H9 (cell line): Measurements from ENCODE around the gene ZNF474. TPM values are rescaled to one million over a fixed set of nuclear protein-coding genes. Genes with fewer than 3 reads are reported as not detected.
"Not testable (repeated sequence)": the region's sequence is repeated elsewhere in the genome, so short reads cannot be mapped to it uniquely, and the experiment has no call there.

ENCODE experiments used
- DNase-seq: peaks from one replicate; pipeline ENCODE4 v3.0.0-alpha.2; 2017
- H2AFZ ChIP-seq: one replicate; pipeline ENCODE4 v1.6.1; 2013; ENCODE audit warnings: mild to moderate bottlenecking, low read length, control low read depth, moderate library complexity
- H2AK5ac ChIP-seq: 2 replicates; pipeline ENCODE4 v1.6.1; 2013; ENCODE audit warnings: low read length, control low read depth, mixed read lengths; ENCODE audit not compliant: insufficient read length
- H2BK120ac ChIP-seq: one replicate; pipeline ENCODE4 v1.6.1; 2013; ENCODE audit warnings: low read depth, mild to moderate bottlenecking, low read length, control low read depth, inconsistent platforms; ENCODE audit not compliant: poor library complexity, severe bottlenecking
- H2BK12ac ChIP-seq: 2 replicates; pipeline ENCODE4 v1.6.1; 2013; ENCODE audit warnings: low read length, control low read depth, mixed read lengths, low read depth; ENCODE audit not compliant: insufficient read length
- H2BK15ac ChIP-seq: 2 replicates; pipeline ENCODE4 v1.6.1; 2013; ENCODE audit warnings: low read depth, low read length, control low read depth
- H2BK20ac ChIP-seq: one replicate; pipeline ENCODE4 v1.6.1; 2013; ENCODE audit warnings: low read depth, mild to moderate bottlenecking, low read length, control low read depth, inconsistent platforms; ENCODE audit not compliant: poor library complexity, severe bottlenecking
- H2BK5ac ChIP-seq: 2 replicates; pipeline ENCODE4 v1.6.1; 2013; ENCODE audit warnings: low read length, control low read depth, mixed read lengths; ENCODE audit not compliant: insufficient read length
- H3K14ac ChIP-seq: 2 replicates; pipeline ENCODE4 v1.6.1; 2013; ENCODE audit warnings: low read length, control low read depth; ENCODE audit not compliant: insufficient read depth
- H3K18ac ChIP-seq: 2 replicates; pipeline ENCODE4 v1.6.1; 2013; ENCODE audit warnings: low read depth, mild to moderate bottlenecking, mixed read lengths, low read length, control low read depth; ENCODE audit not compliant: insufficient read length
- H3K23ac ChIP-seq: 2 replicates; pipeline ENCODE4 v1.6.1; 2013; ENCODE audit warnings: low read length, control low read depth, mixed read lengths, low read depth; ENCODE audit not compliant: insufficient read length
- H3K23me2 ChIP-seq: 2 replicates; pipeline ENCODE4 v1.6.1; 2013; ENCODE audit warnings: low read depth, mild to moderate bottlenecking, mixed read lengths, low read length, control low read depth; ENCODE audit not compliant: insufficient read length, poor library complexity, severe bottlenecking
- H3K27ac ChIP-seq: 2 replicates; pipeline ENCODE4 v1.5.1; 2013; ENCODE audit warnings: low read length, control low read depth, mixed read lengths, low read depth; ENCODE audit not compliant: insufficient read length
- H3K27me3 ChIP-seq: 2 replicates; pipeline ENCODE4 v1.6.1; 2013; ENCODE audit warnings: low read length, control low read depth, inconsistent platforms; ENCODE audit not compliant: insufficient read depth
- H3K4ac ChIP-seq: 2 replicates; pipeline ENCODE4 v1.6.1; 2013; ENCODE audit warnings: low read depth, mild to moderate bottlenecking, control low read depth, inconsistent platforms, low read length, moderate library complexity
- H3K4me1 ChIP-seq: 2 replicates; pipeline ENCODE4 v1.6.1; 2013; ENCODE audit warnings: low read length, control low read depth, inconsistent platforms; ENCODE audit not compliant: insufficient read depth
- H3K4me2 ChIP-seq: 2 replicates; pipeline ENCODE4 v1.6.1; 2013; ENCODE audit warnings: low read length, control low read depth, mixed read lengths; ENCODE audit not compliant: insufficient read length, insufficient read depth
- H3K56ac ChIP-seq: 2 replicates; pipeline ENCODE4 v1.6.1; 2013; ENCODE audit warnings: low read depth, mild to moderate bottlenecking, mixed read lengths, low read length, control low read depth; ENCODE audit not compliant: insufficient read length
- H3K79me1 ChIP-seq: 2 replicates; pipeline ENCODE4 v1.6.1; 2013; ENCODE audit warnings: low read depth, mild to moderate bottlenecking, moderate library complexity, low read length, control low read depth, inconsistent platforms; ENCODE audit not compliant: insufficient read depth, poor library complexity, severe bottlenecking
- H3K79me2 ChIP-seq: 2 replicates; pipeline ENCODE4 v1.6.1; 2013; ENCODE audit warnings: low read length, control low read depth, inconsistent platforms; ENCODE audit not compliant: insufficient read depth
- H3K9ac ChIP-seq: 2 replicates; pipeline ENCODE4 v1.6.1; 2013; ENCODE audit warnings: low read length, control low read depth, mixed read lengths; ENCODE audit not compliant: insufficient read length; ENCODE audit errors: extremely low read depth
- H3K9me3 ChIP-seq: one replicate; pipeline ENCODE4 v1.6.1; 2013; ENCODE audit warnings: low read depth, low read length, inconsistent platforms; ENCODE audit not compliant: control insufficient read depth
- H3T11ph ChIP-seq: one replicate; pipeline ENCODE4 v1.6.1; 2013; ENCODE audit warnings: mild to moderate bottlenecking, low read length, control low read depth, inconsistent platforms
- H4K20me1 ChIP-seq: one replicate; pipeline ENCODE4 v1.6.1; 2013; ENCODE audit not compliant: control insufficient read depth, insufficient read length, insufficient read depth
- H4K5ac ChIP-seq: 2 replicates; pipeline ENCODE4 v1.6.1; 2013; ENCODE audit warnings: low read depth, mild to moderate bottlenecking, mixed read lengths, low read length, control low read depth; ENCODE audit not compliant: insufficient read length
- H4K8ac ChIP-seq: replicated peaks from 2 replicates; pipeline ENCODE4 v1.6.1; 2013; ENCODE audit warnings: low read length, control low read depth, mixed read lengths, low read depth; ENCODE audit not compliant: insufficient read length
- H4K91ac ChIP-seq: 2 replicates; pipeline ENCODE4 v1.6.1; 2013; ENCODE audit warnings: low read depth, mild to moderate bottlenecking, moderate library complexity, mixed read lengths, low read length, control low read depth; ENCODE audit not compliant: insufficient read length
- H3K27ac Mint-ChIP-seq, 3 experiments: 2 replicates in 2 of 3; 3 replicates in 1 of 3; pipeline ENCODE4 v1.8.0; 2020 to 2021; ENCODE audit warnings: mixed read lengths in 3 of 3, mild to moderate bottlenecking in 1 of 3, moderate library complexity in 1 of 3
- H3K27me3 Mint-ChIP-seq: 2 replicates; pipeline ENCODE4 v1.8.0; 2021; ENCODE audit warnings: low read depth, mild to moderate bottlenecking, moderate library complexity, mixed read lengths
- H3K36me3 Mint-ChIP-seq, 3 experiments: 2 replicates in 2 of 3; 3 replicates in 1 of 3; pipeline ENCODE4 v1.8.0; 2020 to 2021; ENCODE audit warnings: low read depth in 3 of 3, mixed read lengths in 3 of 3; ENCODE audit not compliant: insufficient read depth in 1 of 3
- H3K4me1 Mint-ChIP-seq, 2 experiments: 2 replicates each; pipeline ENCODE4 v1.8.0; 2020; ENCODE audit warnings: mixed read lengths in 2 of 2
- H3K4me3 Mint-ChIP-seq, 2 experiments: 2 replicates in 1 of 2; 3 replicates in 1 of 2; pipeline ENCODE4 v1.8.0; 2020 to 2021; ENCODE audit warnings: mild to moderate bottlenecking in 2 of 2, mixed read lengths in 2 of 2, moderate library complexity in 1 of 2
- H3K9me3 Mint-ChIP-seq, 2 experiments: 2 replicates in 1 of 2; 3 replicates in 1 of 2; pipeline ENCODE4 v1.8.0; 2020; ENCODE audit warnings: mild to moderate bottlenecking in 2 of 2, mixed read lengths in 2 of 2, moderate library complexity in 1 of 2
- WGBS: extraction: QIAGEN DNeasy Blood & Tissue Kit; methylation state at CpG from one replicate; pipeline ENCODE4 v1.1.7; 2013; ENCODE audit warnings: missing lambda C conversion rate, low lambda C conversion rate, mixed read lengths; ENCODE audit not compliant: insufficient read length; ENCODE audit errors: extremely low coverage; 5-methylcytosine and 5-hydroxymethylcytosine counted together
- total RNA-seq: library from RNA; stranded (reverse); gene quantifications from 2 replicates; pipeline ENCODE4 v1.2.1, GENCODE V29; 2021
- TF ChIP-seq, protein P1 (sequence below): fragments of 200-600 bp; sonication (generic); conservative IDR thresholded peaks from 3 replicates; pipeline ENCODE4 v1.8.0; 2021; ENCODE audit warnings: antibody characterized with exemption, mild to moderate bottlenecking

The ZNF474 gene
- total RNA-seq, 1 experiment from 2014 or later, result not detected

- DNase-seq, result no peak
- H3K4me3 Mint-ChIP-seq, result no peak overlapping the region
- H3K9ac ChIP-seq, result no peak overlapping the region
- H3K79me1 ChIP-seq, result no peaks in the 10 kb centered on the region
- no peak overlapping the region for H3K27ac ChIP-seq
- no peak overlapping the region for H3K27ac Mint-ChIP-seq
- no peak overlapping the region for H4K8ac ChIP-seq
- no peaks in the 10 kb centered on the region for H3K36me3 Mint-ChIP-seq
- no peak overlapping the region for H3K14ac ChIP-seq
- no peak overlapping the region for H4K91ac ChIP-seq
- no peaks in the 10 kb centered on the region for H3K79me2 ChIP-seq
- no peaks in the 10 kb centered on the region for H3K9me3 ChIP-seq
- no peak overlapping the region for H3K23ac ChIP-seq
- H3K4me1 Mint-ChIP-seq, result peaks cover 4 to 11% of the 10 kb centered on the region in 2 experiments
- H3K27me3 Mint-ChIP-seq, result no peaks in the 10 kb centered on the region
- no peak overlapping the region for H3T11ph ChIP-seq
- no peak overlapping the region for H2BK15ac ChIP-seq
- H2BK120ac ChIP-seq, result no peak overlapping the region
- no peak overlapping the region for H3K4me2 ChIP-seq
- H3K27me3 ChIP-seq, result no peaks in the 10 kb centered on the region
- H2AFZ ChIP-seq, result no peak overlapping the region
- no peaks in the 10 kb centered on the region for H3K23me2 ChIP-seq
- no peak overlapping the region for H2BK12ac ChIP-seq
- H2BK20ac ChIP-seq, result no peak overlapping the region
- H4K20me1 ChIP-seq, result no peaks in the 10 kb centered on the region
- no peak overlapping the region for H4K5ac ChIP-seq
- no peak overlapping the region for H3K18ac ChIP-seq
- H3K56ac ChIP-seq, result no peak overlapping the region
- no peak overlapping the region for H3K4ac ChIP-seq
- no CpG with 5 or more reads among the region's 7 CpGs for WGBS
- H3K4me1 ChIP-seq, result no peaks in the 10 kb centered on the region; the same call in 1 of the 2 replicates
- no peaks in the 10 kb centered on the region for H3K9me3 Mint-ChIP-seq
- no peak overlapping the region for H2AK5ac ChIP-seq
- TF ChIP-seq, protein P1, sequence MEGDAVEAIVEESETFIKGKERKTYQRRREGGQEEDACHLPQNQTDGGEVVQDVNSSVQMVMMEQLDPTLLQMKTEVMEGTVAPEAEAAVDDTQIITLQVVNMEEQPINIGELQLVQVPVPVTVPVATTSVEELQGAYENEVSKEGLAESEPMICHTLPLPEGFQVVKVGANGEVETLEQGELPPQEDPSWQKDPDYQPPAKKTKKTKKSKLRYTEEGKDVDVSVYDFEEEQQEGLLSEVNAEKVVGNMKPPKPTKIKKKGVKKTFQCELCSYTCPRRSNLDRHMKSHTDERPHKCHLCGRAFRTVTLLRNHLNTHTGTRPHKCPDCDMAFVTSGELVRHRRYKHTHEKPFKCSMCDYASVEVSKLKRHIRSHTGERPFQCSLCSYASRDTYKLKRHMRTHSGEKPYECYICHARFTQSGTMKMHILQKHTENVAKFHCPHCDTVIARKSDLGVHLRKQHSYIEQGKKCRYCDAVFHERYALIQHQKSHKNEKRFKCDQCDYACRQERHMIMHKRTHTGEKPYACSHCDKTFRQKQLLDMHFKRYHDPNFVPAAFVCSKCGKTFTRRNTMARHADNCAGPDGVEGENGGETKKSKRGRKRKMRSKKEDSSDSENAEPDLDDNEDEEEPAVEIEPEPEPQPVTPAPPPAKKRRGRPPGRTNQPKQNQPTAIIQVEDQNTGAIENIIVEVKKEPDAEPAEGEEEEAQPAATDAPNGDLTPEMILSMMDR, result no peak
- H2BK5ac ChIP-seq, result no peak overlapping the region
Measured at GRCh38 chr5:122093415-122094180, 35.7 kb upstream of the ZNF474 start.

DNA sequence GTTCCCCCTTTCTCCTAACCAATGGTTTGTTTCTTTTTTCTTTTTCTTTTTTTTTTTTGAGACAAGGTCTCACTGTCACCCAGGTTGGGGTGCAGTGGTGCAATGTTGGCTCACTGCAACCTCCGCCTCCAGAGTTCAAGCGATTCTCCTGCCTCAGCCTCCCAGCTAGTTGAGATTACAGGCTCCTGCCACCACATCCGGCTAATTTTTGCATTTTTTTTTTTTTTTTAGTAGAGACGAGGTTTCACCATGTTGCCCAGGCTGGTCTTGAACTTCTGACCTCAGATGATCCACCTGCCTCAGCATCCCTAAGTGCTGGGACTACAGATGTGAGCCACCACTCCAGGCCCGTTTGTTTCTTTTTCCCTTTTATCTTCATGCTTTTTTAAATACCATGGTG, 35.1 kb upstream of the ZNF474 start:
- H3K27ac ChIP-seq, result not testable (repeated sequence)

More for the DNA sequence above, 35.1 kb upstream of the ZNF474 start:
- H3K27ac Mint-ChIP-seq, result peak overlapping the region in 1 of 3 experiments; percentile 40; a peak in 2 of 7 replicates
- not testable (repeated sequence) for H3K9me3 ChIP-seq, H4K20me1 ChIP-seq, H3K18ac ChIP-seq, H3K9me3 Mint-ChIP-seq, H3K4me3 Mint-ChIP-seq, H3K14ac ChIP-seq, H4K8ac ChIP-seq, H3K9ac ChIP-seq, H2AFZ ChIP-seq, H2BK12ac ChIP-seq, H3K36me3 Mint-ChIP-seq, H3K4me1 ChIP-seq, DNase-seq, H3K4me2 ChIP-seq, H3K23me2 ChIP-seq, H2BK5ac ChIP-seq, H3K79me1 ChIP-seq, H2BK20ac ChIP-seq, H4K5ac ChIP-seq, H2BK120ac ChIP-seq, H2BK15ac ChIP-seq, H3T11ph ChIP-seq, H2AK5ac ChIP-seq, H3K56ac ChIP-seq, H3K27me3 Mint-ChIP-seq, H3K79me2 ChIP-seq, H3K27me3 ChIP-seq, H3K23ac ChIP-seq, H3K4ac ChIP-seq, H4K91ac ChIP-seq
- no CpG with 5 or more reads among the region's 5 CpGs for WGBS
- H3K4me1 Mint-ChIP-seq, result peaks cover 8 to 10% of the 10 kb centered on the region in 2 experiments
